ENCODE measurements around the gene NUF2. TPM values are rescaled to one million over a fixed set of nuclear protein-coding genes. Genes with fewer than 3 reads are reported as not detected.

The NUF2 gene
- total and polyA plus RNA-seq, 4 donors = 0.80 to 31.6 (median 1.0) TPM; not detected in 1

DNA sequence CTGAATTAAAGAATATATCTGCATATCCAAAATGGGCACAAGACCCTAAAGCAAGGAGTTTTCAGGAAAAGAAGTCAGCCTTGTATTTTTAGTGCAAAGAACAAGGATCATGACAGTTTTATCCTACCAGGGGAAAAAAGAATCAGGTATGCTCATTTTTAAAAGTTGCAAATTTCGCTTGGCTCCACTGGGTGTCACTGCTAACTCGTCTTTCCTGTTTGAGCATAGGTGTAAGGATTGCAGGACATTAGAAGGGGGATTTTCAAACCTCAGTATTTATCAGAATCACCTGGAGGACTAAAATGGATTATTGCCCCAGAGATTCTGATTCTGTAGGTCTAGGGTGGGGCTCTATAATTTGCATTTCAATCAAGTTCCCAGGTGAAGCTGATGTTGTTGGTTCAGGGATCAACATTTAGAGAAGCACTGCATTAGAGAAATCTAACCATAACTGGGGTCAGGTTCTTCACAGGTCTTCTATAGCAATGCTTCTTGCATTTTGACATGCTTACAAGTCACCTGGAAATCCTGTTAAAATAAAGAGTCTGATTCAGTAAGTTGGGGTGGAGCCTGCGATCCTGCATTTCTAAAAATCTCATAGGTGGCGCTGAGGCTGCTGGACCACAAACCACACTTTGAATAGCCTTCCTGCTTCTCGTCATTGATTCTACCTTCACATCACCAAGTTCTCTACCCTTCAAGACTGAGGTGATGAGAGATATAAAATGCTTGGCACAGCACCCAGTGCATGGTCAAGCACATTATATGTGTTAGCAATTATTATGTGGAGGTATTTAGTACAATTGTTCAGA is 39.6 kb downstream of the NUF2 start:
- H3K36me3 ChIP-seq (ENCODE audit: control insufficient read depth in 4 of 4, insufficient read depth in 3 of 4, low read depth in 1 of 4, low read length in 3 of 4) = no peaks in the 10 kb centered on the region
- TF ChIP-seq YY1 (IDR thresholded peaks at IDR 0.05) (no peak), SP1 (IDR thresholded peaks at IDR 0.05) (no peak), HNF4G (IDR thresholded peaks at IDR 0.05) (no peak), RAD21 (IDR thresholded peaks at IDR 0.05) (peak; percentile 64 to 66), NR2F2 (IDR thresholded peaks at IDR 0.05) (no peak), JUND (IDR thresholded peaks at IDR 0.05) (no peak), HNF4A (conservative IDR thresholded peaks at IDR 0.05) (no peak), TAF1 (conservative IDR thresholded peaks at IDR 0.05) (no peak), EGR1 (IDR thresholded peaks at IDR 0.05; ENCODE audit: low read depth in 2 of 2) (no peak), GABPA (IDR thresholded peaks at IDR 0.05 in 1 of 2, conservative IDR thresholded peaks at IDR 0.05 in 1 of 2) (no peak)
- TF ChIP-seq, protein P1, sequence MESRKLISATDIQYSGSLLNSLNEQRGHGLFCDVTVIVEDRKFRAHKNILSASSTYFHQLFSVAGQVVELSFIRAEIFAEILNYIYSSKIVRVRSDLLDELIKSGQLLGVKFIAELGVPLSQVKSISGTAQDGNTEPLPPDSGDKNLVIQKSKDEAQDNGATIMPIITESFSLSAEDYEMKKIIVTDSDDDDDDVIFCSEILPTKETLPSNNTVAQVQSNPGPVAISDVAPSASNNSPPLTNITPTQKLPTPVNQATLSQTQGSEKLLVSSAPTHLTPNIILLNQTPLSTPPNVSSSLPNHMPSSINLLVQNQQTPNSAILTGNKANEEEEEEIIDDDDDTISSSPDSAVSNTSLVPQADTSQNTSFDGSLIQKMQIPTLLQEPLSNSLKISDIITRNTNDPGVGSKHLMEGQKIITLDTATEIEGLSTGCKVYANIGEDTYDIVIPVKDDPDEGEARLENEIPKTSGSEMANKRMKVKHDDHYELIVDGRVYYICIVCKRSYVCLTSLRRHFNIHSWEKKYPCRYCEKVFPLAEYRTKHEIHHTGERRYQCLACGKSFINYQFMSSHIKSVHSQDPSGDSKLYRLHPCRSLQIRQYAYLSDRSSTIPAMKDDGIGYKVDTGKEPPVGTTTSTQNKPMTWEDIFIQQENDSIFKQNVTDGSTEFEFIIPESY (IDR thresholded peaks at IDR 0.05) = no peak
- TF ChIP-seq, protein P2, sequence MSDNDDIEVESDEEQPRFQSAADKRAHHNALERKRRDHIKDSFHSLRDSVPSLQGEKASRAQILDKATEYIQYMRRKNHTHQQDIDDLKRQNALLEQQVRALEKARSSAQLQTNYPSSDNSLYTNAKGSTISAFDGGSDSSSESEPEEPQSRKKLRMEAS (IDR thresholded peaks at IDR 0.05) = no peak
- TF ChIP-seq, protein P3, sequence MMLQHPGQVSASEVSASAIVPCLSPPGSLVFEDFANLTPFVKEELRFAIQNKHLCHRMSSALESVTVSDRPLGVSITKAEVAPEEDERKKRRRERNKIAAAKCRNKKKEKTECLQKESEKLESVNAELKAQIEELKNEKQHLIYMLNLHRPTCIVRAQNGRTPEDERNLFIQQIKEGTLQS (IDR thresholded peaks at IDR 0.05) = no peak
- TF ChIP-seq, protein P4, sequence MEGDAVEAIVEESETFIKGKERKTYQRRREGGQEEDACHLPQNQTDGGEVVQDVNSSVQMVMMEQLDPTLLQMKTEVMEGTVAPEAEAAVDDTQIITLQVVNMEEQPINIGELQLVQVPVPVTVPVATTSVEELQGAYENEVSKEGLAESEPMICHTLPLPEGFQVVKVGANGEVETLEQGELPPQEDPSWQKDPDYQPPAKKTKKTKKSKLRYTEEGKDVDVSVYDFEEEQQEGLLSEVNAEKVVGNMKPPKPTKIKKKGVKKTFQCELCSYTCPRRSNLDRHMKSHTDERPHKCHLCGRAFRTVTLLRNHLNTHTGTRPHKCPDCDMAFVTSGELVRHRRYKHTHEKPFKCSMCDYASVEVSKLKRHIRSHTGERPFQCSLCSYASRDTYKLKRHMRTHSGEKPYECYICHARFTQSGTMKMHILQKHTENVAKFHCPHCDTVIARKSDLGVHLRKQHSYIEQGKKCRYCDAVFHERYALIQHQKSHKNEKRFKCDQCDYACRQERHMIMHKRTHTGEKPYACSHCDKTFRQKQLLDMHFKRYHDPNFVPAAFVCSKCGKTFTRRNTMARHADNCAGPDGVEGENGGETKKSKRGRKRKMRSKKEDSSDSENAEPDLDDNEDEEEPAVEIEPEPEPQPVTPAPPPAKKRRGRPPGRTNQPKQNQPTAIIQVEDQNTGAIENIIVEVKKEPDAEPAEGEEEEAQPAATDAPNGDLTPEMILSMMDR (IDR thresholded peaks at IDR 0.05; ENCODE audit: low read depth, low read length, missing input control) = peak; percentile 23
- TF ChIP-seq, protein P5, sequence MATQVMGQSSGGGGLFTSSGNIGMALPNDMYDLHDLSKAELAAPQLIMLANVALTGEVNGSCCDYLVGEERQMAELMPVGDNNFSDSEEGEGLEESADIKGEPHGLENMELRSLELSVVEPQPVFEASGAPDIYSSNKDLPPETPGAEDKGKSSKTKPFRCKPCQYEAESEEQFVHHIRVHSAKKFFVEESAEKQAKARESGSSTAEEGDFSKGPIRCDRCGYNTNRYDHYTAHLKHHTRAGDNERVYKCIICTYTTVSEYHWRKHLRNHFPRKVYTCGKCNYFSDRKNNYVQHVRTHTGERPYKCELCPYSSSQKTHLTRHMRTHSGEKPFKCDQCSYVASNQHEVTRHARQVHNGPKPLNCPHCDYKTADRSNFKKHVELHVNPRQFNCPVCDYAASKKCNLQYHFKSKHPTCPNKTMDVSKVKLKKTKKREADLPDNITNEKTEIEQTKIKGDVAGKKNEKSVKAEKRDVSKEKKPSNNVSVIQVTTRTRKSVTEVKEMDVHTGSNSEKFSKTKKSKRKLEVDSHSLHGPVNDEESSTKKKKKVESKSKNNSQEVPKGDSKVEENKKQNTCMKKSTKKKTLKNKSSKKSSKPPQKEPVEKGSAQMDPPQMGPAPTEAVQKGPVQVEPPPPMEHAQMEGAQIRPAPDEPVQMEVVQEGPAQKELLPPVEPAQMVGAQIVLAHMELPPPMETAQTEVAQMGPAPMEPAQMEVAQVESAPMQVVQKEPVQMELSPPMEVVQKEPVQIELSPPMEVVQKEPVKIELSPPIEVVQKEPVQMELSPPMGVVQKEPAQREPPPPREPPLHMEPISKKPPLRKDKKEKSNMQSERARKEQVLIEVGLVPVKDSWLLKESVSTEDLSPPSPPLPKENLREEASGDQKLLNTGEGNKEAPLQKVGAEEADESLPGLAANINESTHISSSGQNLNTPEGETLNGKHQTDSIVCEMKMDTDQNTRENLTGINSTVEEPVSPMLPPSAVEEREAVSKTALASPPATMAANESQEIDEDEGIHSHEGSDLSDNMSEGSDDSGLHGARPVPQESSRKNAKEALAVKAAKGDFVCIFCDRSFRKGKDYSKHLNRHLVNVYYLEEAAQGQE (IDR thresholded peaks at IDR 0.05) = no peak
- H3K27ac ChIP-seq (ENCODE audit: low read depth in 1 of 2, low read length in 2 of 2) = no peak overlapping the region
- H3K27me3 ChIP-seq (ENCODE audit: control insufficient read depth in 4 of 4, insufficient read depth in 4 of 4, low read length in 3 of 4) = no peaks in the 10 kb centered on the region
- H3K9ac ChIP-seq (ENCODE audit: low read depth in 1 of 2, low read length in 2 of 2) = no peak overlapping the region
- no peak for DNase-seq (ENCODE audit: low spot score)
- H3K4me1 ChIP-seq (ENCODE audit: control insufficient read depth in 4 of 4, insufficient read depth in 4 of 4, low read length in 3 of 4) = no peaks in the 10 kb centered on the region
- 41% methylated on average over 5 of the region's 5 CpGs for WGBS
- H3K4me3 ChIP-seq (ENCODE audit: low read depth in 1 of 3, low read length in 3 of 3) = no peak overlapping the region
- H3K9me3 ChIP-seq (ENCODE audit: control insufficient read depth in 4 of 4, low read length in 3 of 4) = no peaks in the 10 kb centered on the region
